GM19035 (cell line): ENCODE results near the gene TEAD3.

Experiments
- ATAC-seq: cut with Tn5 transposase; IDR thresholded peaks from one replicate; pipeline ENCODE4 v1.9.1; 2021; ENCODE audit not compliant: unreplicated experiment

TEAD3 gene

DNA sequence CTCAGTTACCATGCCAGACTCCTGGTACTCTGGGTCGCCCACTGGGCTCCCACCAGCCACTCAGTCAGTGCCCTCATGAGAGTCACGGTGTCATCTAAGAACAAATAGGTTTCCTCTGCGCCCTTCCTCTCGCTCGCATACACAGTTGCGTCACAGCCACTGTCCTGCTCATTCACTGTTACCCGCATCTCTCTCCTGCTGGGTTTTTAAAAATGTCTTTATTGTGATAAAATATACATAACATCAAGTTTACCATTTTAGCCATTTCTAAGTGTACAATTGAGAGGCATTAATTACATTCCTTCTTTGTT, 4.0 kb downstream of the TEAD3 start:
- ATAC-seq = no peak

GRCh38 chr6:35492258-35492973, 4.5 kb downstream of the TEAD3 start:
- ATAC-seq = no peak

- ATAC-seq = no peak
Measured at GRCh38 chr6:35491558-35492257, 5.2 kb downstream of the TEAD3 start.

DNA sequence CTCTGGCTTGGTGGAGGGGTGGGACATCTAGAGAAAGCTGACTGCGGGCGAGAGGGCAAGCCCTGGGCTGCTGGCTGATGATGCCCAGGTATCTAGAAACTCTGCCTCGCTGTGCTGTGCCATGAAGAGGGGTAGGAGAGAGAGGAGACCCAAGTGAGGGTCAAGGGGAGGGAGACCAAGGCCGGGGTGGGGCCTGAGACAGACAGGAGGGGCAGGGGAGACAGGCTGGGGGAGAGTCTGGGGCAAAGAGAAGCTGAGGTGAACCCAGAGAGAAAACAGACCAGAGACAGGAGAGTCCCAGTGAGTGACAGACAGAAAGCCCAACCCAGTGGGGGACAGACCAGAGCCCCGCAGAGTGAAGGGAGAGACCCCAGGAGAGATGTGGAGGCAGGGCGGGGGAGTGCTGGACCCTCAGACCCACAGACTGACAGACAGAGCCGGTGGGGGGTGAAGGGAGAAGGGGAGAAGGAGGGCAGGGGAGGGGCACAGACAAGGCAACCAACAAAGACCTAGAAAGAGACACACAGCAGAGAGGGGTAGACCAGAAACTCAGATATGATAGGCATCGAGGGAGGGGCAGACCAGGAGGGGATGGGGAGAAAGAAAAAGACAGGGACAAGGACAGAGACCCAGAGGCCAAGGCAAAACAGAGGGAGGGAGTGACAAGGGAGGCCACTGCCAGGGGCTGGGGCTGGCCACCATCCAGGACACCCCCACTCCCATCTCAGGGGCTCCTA, 5.9 kb downstream of the TEAD3 start:
- no peak for ATAC-seq

- no peak for ATAC-seq
Measured at GRCh38 chr6:35489995-35490791, 6.7 kb downstream of the TEAD3 start.

- no peak for ATAC-seq
Measured at GRCh38 chr6:35489066-35489465, 7.8 kb downstream of the TEAD3 start.

- ATAC-seq = no peak
Measured at GRCh38 chr6:35488517-35488862, 8.4 kb downstream of the TEAD3 start.

DNA sequence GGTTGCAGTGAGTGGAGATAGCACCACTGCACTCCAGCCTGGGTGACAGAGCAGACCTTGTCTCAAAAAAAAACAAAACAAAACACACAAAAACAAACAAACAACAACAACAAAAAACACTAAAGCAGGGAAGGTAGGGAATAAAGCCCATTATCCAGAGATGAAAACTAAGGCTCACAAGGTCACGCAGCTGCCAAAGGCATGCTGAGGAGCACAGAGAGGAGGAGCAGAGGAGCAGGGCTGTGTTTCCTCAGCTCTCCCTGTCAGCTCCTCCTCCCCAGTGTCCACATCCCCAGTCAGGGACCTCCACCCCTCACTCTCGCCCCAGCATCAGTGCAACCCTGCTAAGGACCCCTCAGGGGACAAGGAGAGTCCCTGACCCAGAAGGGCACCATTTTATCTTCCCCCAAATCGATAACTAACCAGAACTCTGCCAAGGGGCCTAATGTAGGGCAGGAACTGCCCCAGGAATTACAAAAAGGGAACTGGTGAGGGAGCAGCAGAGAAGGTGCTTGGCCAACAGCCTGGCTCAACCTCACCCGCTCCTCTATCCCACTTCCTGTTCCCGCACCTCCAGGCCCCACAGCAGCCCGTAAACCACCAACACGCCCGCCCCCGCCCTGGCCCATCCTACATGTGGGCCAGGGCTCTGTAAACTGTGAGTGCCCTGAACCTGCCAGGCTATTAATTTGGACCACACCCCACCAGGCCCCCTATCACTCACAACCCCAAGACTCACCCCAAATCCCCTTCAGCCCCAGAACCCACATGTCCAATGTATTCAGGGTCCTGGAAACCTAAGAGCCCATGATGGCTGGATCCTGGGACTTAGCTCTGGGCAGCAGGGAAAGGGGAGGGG, 9.0 kb downstream of the TEAD3 start:
- no peak for ATAC-seq

DNA sequence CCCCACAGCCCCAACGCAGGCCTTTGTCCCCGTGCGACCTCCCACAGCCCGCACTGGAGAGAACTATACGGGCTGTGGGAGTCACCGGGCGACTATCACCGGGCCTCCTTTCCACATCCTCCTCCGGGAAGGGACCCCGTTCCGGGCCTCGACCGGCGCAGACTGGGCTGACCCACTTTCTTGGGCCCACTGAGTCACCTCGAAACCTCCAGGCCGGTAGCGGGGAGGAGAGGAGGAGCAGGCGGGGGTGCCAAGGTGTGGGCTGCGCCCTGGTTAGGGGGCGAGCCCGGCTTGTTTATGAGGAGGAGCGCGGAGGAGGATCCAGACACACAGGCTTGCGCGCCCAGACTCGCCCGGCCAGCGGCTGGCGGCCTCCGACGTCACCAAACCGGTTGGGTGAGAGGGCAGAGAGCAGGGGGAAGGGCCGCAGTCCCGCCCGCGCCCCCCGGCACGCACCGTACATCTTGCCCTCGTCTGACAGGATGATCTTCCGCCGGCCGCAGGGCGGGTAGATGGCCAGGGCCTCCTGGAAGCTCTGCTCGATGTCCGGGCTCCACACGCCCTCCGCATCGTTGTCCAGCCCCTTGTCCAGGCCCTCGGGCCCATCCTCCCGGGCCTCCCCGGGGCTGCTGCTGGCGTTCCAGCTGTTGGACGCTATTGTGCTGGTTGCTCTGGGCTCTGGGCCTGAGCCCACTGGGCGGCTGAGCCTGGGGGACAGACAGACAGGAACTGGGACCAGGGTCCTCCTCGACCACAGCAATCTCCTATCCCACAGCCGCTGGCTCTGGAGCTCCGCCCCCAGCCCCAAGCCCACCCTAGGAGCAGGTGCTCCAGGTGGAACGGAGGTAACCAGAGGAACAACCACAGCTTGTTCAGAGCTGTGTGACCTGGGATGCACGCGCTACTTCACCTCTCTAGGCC, 10.6 kb downstream of the TEAD3 start:
- ATAC-seq = no peak

DNA sequence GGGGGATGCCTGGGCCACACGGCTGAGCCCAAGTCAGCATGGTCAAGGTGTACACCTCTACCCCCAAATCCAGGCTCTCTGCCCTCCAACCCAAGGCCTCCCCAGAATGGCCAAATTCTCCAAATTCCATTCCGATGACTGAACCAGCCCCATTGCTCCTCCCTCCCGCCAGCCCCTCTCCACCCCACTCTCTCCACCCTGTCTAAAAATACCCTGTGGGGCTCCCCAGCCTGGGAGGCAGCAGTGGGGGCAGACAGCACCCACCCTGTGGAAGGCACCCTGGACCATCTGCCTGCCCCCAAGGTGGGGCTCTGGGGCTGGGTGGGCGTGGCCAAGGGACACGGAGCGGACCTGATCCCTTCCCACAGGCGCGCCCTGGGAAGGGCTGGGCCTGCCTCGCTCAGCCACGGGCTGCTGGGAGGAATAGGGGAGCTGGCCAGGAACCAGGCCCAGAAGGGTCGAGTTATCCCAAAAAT, 11.4 kb downstream of the TEAD3 start:
- no peak for ATAC-seq

GRCh38 chr6:35484921-35485392, 11.9 kb downstream of the TEAD3 start:
- no peak for ATAC-seq

GRCh38 chr6:35483893-35484645, 12.8 kb downstream of the TEAD3 start:
- ATAC-seq = no peak

DNA sequence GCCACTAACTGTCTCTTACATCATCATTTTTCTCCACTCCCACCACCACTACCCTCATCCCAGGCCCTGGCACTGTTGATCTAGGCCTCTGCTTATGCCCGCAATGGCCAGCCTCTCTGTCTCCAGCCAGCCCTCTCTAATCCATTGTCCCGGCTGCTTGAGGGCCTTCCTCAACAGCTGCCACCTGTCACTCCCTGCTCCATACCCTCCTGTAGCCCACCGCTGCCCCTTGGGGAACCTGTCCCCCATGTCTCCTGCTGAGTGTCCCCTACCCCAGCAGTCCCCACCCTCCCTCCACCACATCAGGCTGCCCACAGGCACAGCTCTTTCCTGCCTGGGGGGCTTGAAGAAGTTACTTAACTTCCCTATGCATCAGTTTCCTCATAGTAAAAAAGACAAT, 13.4 kb downstream of the TEAD3 start:
- no peak for ATAC-seq

DNA sequence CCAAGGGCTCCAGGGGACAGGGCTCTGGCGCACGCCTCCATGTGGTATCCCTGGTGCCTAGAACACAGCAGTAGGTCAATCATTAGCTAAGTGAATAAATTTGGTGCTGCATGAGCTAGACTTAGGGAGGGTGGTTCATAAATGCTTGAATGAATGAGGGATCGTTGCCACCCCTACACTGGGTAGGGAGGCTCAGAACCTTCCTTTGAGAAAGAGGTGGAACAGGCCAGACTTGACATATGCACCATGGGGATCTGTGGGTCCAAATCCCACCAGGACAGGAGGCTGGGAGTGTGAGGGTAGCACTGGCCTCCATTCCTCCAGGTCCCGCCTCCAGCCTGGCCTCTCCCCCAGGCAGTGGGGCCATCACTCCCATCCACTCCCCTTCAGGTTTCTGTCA, 13.8 kb downstream of the TEAD3 start:
- ATAC-seq = no peak

- ATAC-seq = no peak
Measured at GRCh38 chr6:35481226-35481625, 15.7 kb downstream of the TEAD3 start.

DNA sequence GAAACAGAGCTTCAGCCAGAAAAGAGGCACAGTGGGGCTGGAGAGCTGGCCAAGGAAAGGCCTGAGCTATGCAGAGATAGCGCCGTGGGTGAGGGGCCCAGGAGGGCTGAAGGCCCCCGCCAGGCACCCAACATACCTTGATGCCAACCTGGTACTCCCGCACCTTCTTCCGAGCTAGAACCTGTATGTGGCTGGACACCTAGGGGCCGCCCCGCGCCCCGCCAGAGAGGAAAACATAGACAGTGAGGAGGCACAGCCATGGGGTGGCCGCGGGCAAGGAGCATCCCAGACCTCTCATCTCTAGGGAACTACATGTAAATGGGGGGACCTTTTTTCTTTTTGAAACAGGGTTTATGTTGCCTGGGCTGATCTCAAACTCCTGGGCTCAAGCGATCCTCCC, 16.7 kb downstream of the TEAD3 start:
- ATAC-seq = no peak

DNA sequence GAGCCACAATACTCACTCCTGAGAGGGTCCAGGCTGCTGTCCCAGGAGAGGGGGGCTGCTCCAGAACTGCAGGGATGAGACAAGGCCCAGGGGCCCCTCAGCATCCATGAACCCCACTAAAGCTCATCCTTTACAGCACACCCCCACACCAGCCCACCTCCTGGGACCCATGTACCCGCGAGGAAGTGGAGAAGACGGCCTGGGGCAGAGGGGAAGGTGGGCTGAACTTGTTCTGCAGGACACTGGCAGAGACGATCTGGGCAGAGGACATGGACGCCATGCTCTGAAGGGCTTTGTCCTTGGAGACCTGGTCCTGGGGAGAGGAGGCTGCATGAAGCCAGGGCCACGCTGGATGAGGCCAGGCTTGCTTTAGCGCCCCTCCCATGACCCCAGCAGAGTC, 18.6 kb downstream of the TEAD3 start:
- no peak for ATAC-seq

GRCh38 chr6:35477551-35478179, 19.2 kb downstream of the TEAD3 start:
- ATAC-seq = no peak
